ENCODE results near the gene THRB. TPM values are rescaled to one million over a fixed set of nuclear protein-coding genes. Genes with fewer than 3 reads are reported as not detected.

The THRB gene
- total RNA-seq, 4 donors from 2014 or later: 9.8 to 52.4 (median 31.3) TPM

DNA sequence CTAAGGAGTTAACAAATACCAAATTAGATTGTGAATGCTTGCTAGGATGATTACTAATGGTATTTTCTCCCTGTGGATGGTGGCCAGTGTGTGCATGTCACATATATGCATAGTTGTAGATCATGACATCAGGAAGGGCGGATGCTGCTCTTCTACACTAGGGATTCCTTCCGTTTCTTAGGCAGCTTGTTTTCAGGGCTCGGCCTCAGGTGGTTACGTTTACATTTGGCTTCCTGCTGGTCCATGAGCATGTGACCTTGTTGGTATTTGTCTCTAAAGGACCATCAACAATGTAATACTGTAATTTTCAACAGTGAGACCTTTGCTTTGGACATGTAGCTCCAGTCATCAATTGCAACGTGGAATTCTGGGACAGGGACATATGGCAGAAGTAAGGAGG, 328.1 kb downstream of the THRB start:
- no peaks in the 10 kb centered on the region for H3K27me3 ChIP-seq
- no peak for DNase-seq
- H3K36me3 ChIP-seq: no peaks in the 10 kb centered on the region
- in situ Hi-C loops (cut with MboI; ENCODE audit: low pct_ligation_motif_present in 1 of 4, low pct_unique_long_range_greater_than_20kb in 1 of 4, low sequenced_read_pairs in 3 of 4) (no loop called here), intact Hi-C loops (cut with DNase I; ENCODE audit: low total_unique reads) (no loop called here)
- H3K4me1 ChIP-seq: no peaks in the 10 kb centered on the region
- TF ChIP-seq POLR2AphosphoS5 (IDR thresholded peaks at IDR 0.05) (no peak), POLR2A (IDR thresholded peaks at IDR 0.05) (no peak), EP300 (IDR thresholded peaks at IDR 0.05; ENCODE audit: low read depth) (no peak)
- TF ChIP-seq, protein P1, sequence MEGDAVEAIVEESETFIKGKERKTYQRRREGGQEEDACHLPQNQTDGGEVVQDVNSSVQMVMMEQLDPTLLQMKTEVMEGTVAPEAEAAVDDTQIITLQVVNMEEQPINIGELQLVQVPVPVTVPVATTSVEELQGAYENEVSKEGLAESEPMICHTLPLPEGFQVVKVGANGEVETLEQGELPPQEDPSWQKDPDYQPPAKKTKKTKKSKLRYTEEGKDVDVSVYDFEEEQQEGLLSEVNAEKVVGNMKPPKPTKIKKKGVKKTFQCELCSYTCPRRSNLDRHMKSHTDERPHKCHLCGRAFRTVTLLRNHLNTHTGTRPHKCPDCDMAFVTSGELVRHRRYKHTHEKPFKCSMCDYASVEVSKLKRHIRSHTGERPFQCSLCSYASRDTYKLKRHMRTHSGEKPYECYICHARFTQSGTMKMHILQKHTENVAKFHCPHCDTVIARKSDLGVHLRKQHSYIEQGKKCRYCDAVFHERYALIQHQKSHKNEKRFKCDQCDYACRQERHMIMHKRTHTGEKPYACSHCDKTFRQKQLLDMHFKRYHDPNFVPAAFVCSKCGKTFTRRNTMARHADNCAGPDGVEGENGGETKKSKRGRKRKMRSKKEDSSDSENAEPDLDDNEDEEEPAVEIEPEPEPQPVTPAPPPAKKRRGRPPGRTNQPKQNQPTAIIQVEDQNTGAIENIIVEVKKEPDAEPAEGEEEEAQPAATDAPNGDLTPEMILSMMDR (IDR thresholded peaks at IDR 0.05): no peak
- no peak overlapping the region for H3K27ac ChIP-seq
- no peak overlapping the region for H3K4me3 ChIP-seq
- WGBS, 2 donors (ENCODE audit: low coverage in 1 of 2): 86 to 97% methylated on average over 5 of the region's 5 CpGs
- H3K9me3 ChIP-seq: no peaks in the 10 kb centered on the region

DNA sequence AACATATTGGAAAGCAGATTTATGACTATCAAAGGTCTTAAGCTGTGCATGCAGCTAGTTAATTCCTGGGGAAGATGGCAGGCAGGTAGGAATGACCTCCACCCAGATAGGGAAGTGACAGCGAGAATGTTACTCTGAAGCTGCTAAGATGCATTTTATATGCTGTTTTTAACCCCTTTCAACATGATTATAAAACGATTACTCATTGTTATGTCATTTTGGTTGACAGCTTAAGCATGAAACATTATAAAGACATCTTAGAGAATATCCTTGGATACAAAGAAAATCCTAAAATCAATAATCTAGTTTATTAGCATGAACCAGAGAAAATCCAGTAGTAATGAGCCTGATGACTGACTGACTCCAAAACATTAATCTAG, 329.1 kb downstream of the THRB start:
- intact Hi-C loops (cut with DNase I; ENCODE audit: low total_unique reads) (no loop called here), in situ Hi-C loops (cut with MboI; ENCODE audit: low pct_ligation_motif_present in 1 of 4, low pct_unique_long_range_greater_than_20kb in 1 of 4, low sequenced_read_pairs in 3 of 4) (no loop called here)
- 56 to 92% methylated on average over 2 of the region's 2 CpGs for WGBS, 2 donors (ENCODE audit: low coverage in 1 of 2)
- H3K4me3 ChIP-seq: no peak overlapping the region
- H3K27me3 ChIP-seq: no peaks in the 10 kb centered on the region
- no peaks in the 10 kb centered on the region for H3K9me3 ChIP-seq
- no peaks in the 10 kb centered on the region for H3K4me1 ChIP-seq
- TF ChIP-seq POLR2A (IDR thresholded peaks at IDR 0.05) (no peak), EP300 (IDR thresholded peaks at IDR 0.05; ENCODE audit: low read depth) (no peak), POLR2AphosphoS5 (IDR thresholded peaks at IDR 0.05) (no peak)
- TF ChIP-seq, protein P1 (IDR thresholded peaks at IDR 0.05): no peak
- no peak overlapping the region for H3K27ac ChIP-seq
- no peak for DNase-seq
- H3K36me3 ChIP-seq: no peaks in the 10 kb centered on the region

DNA sequence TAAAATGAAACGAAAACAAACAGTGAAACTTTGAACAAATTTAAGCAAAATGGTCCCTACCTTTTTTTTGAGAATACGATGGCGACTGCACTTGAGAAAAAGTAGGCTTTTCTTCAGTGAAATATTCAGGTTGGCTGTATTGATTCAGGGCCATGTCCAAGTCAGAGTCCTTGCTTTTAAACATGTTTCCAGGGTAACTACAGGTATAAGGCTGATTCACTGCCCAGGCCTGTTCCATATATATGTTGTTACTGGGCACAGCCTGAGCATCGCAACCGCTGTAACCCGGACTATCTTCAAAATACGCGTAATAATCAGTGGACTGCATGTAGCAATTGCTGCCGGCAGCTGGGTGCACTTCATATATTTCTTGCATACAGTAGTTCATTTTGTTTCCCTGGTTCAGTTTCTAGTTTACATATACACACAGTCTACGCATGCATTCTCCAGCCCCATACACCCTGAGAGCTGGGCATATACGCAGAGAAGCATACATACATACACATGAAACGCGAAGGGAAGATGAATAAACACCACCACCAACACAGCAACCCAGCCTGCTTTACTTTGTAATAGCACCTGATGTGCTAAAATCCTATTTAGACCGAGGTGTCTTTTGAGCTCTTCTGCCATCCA, 329.6 kb downstream of the THRB start:
- no peak for DNase-seq
- in situ Hi-C loops (cut with MboI; ENCODE audit: low pct_ligation_motif_present in 1 of 4, low pct_unique_long_range_greater_than_20kb in 1 of 4, low sequenced_read_pairs in 3 of 4): no loop called here

DNA sequence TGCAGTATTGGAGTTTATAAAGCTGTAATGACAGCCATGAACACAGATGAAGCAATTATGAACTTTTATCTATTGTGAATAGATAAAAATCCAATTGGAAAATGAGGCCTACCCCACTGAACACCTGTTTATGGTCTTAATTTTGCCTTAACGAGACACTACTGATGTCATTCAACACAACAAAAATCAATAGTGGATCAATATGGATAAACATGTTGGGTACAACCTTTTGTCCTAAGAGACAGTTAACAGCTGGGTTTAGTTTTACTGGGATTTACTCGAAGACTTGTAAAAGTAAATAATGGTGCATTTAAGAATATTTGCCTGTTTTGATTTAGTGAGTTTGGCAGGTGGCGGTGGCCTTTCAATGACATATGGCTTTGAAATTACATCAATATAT, 331.7 kb downstream of the THRB start:
- TF ChIP-seq POLR2A (IDR thresholded peaks at IDR 0.05): no peak
- TF ChIP-seq, protein P1 (IDR thresholded peaks at IDR 0.05): no peak
- no peak for TF ChIP-seq EP300 (IDR thresholded peaks at IDR 0.05; ENCODE audit: low read depth)
- TF ChIP-seq POLR2AphosphoS5 (IDR thresholded peaks at IDR 0.05): no peak
- intact Hi-C loops (cut with DNase I; ENCODE audit: low total_unique reads): no loop called here
- Histone ChIP-seq H3K4me3 (no peak overlapping the region), H3K27me3 (no peaks in the 10 kb centered on the region), H3K27ac (no peak overlapping the region), H3K9me3 (no peaks in the 10 kb centered on the region), H3K36me3 (no peaks in the 10 kb centered on the region), H3K4me1 (no peaks in the 10 kb centered on the region)
- in situ Hi-C loops (cut with MboI; ENCODE audit: low pct_ligation_motif_present in 1 of 4, low pct_unique_long_range_greater_than_20kb in 1 of 4, low sequenced_read_pairs in 3 of 4): no loop called here
- WGBS, 2 donors (ENCODE audit: low coverage in 1 of 2): 80 to 82% methylated on average over 3 of the region's 3 CpGs
- no peak for DNase-seq

More for the DNA sequence above, 329.6 kb downstream of the THRB start:
- no peaks in the 10 kb centered on the region for H3K9me3 ChIP-seq
- H3K4me1 ChIP-seq: no peaks in the 10 kb centered on the region
- H3K36me3 ChIP-seq: no peaks in the 10 kb centered on the region
- H3K27me3 ChIP-seq: no peaks in the 10 kb centered on the region
- H3K4me3 ChIP-seq: no peak overlapping the region
- intact Hi-C loops (cut with DNase I; ENCODE audit: low total_unique reads): no loop called here
- WGBS, 2 donors (ENCODE audit: low coverage in 1 of 2): 88 to 94% methylated on average over 8 to 14 of the region's 14 CpGs
- H3K27ac ChIP-seq: no peak overlapping the region
- TF ChIP-seq POLR2AphosphoS5 (IDR thresholded peaks at IDR 0.05) (no peak), POLR2A (IDR thresholded peaks at IDR 0.05) (no peak), EP300 (IDR thresholded peaks at IDR 0.05; ENCODE audit: low read depth) (no peak)
- TF ChIP-seq, protein P1 (IDR thresholded peaks at IDR 0.05): no peak
